T-helper 2 cell (primary cell): ENCODE data around the gene CCDC39.

Source experiments
- DNase-seq, 5 experiments: peaks; one replicate each; pipeline versions ENCODE4 v3.0.0 to v3.0.0-alpha.2; 2012 to 2022
- total RNA-seq, 2 donors: gene quantifications; one replicate each; lab custom pipeline; 2026; lab: John Stamatoyannopoulos, UW

The CCDC39 gene
- total RNA-seq = 0 reads per million in 2 donors

GRCh38 chr3:180679178-180680096 is at the start of gene CCDC39:
CCDC39 (minus strand) TSS chr3:180679489; CDS start chr3:180679380, 109 bp downstream.
- DNase-seq = peak; percentile 10 to 65 (median 32)

- no peak for DNase-seq
Observed at GRCh38 chr3:180720012-180720411, 40.7 kb upstream of the CCDC39 start.

- no peak for DNase-seq
Observed at GRCh38 chr3:180707896-180708295, 28.6 kb upstream of the CCDC39 start.

- DNase-seq = no peak
Observed at GRCh38 chr3:180705619-180706018, 26.3 kb upstream of the CCDC39 start.

- DNase-seq = no peak
Observed at GRCh38 chr3:180704532-180704931, 25.2 kb upstream of the CCDC39 start.

- no peak for DNase-seq
Observed at GRCh38 chr3:180700941-180701340, 21.7 kb upstream of the CCDC39 start.

- DNase-seq = no peak
Observed at GRCh38 chr3:180698760-180699270, 19.5 kb upstream of the CCDC39 start.

GRCh38 chr3:180694321-180694720 is 15.0 kb upstream of the CCDC39 start:
- no peak for DNase-seq

- no peak for DNase-seq
Observed at GRCh38 chr3:180693656-180694055, 14.4 kb upstream of the CCDC39 start.

- DNase-seq = no peak
Observed at GRCh38 chr3:180690061-180690460, 10.8 kb upstream of the CCDC39 start.

- no peak for DNase-seq
Observed at GRCh38 chr3:180684807-180685206, 5.5 kb upstream of the CCDC39 start.

- DNase-seq = no peak
Observed at GRCh38 chr3:180683816-180684215, 4.5 kb upstream of the CCDC39 start.

- DNase-seq = peak in 1 of 5 experiments; percentile 44
Observed at GRCh38 chr3:180680097-180680430, 775 bp upstream of the CCDC39 start.

GRCh38 chr3:180678231-180678630 is 1.1 kb downstream of the CCDC39 start:
- no peak for DNase-seq

GRCh38 chr3:180661444-180661843 is 17.8 kb downstream of the CCDC39 start:
- no peak for DNase-seq

GRCh38 chr3:180657094-180657493 is 22.2 kb downstream of the CCDC39 start:
- DNase-seq = no peak

- no peak for DNase-seq
Observed at GRCh38 chr3:180656406-180656805, 22.9 kb downstream of the CCDC39 start.

GRCh38 chr3:180646187-180646790 is 33.0 kb downstream of the CCDC39 start:
- DNase-seq = no peak

- no peak for DNase-seq
Observed at GRCh38 chr3:180640987-180641386, 38.3 kb downstream of the CCDC39 start.

GRCh38 chr3:180633722-180634121 is 45.6 kb downstream of the CCDC39 start:
- DNase-seq = no peak

- DNase-seq = no peak
Observed at GRCh38 chr3:180631317-180631716, 48.0 kb downstream of the CCDC39 start.

GRCh38 chr3:180630371-180630770 is 48.9 kb downstream of the CCDC39 start:
- no peak for DNase-seq

- DNase-seq = no peak
Observed at GRCh38 chr3:180626844-180627243, 52.4 kb downstream of the CCDC39 start.

- peak in 1 of 5 experiments; percentile 43 for DNase-seq
Observed at GRCh38 chr3:180624714-180625113, 54.6 kb downstream of the CCDC39 start.
